NCI-H1105 (cell line): ENCODE measurements around the gene NTM.

Experiments
- DNase-seq: peaks from one replicate; lab custom pipeline; 2025; lab: John Stamatoyannopoulos, UW

The NTM gene

GRCh38 chr11:131549770-131550169 lies 179.4 kb downstream of the NTM start:
- DNase-seq, result no peak

- DNase-seq, result no peak
Observed at GRCh38 chr11:131560287-131560686, 189.9 kb downstream of the NTM start.

DNA sequence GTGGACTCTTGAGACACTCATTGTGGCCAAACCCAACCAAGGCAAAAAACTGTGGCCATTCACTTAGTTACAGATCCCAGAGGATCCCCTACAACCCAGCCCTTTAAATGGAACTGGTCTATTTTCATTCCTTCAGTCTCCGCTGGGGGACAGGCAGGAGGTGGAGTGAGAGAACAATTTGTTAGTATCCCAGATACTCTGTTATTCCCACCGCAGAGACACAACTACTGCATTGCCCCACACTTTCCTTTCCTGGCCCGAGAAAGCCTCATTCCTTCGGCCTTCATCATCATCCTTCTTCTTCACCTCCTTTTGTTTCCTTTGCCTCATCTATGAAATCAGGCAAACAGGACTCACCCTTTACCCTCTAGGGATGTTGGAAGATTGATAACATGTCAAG lies 191.1 kb downstream of the NTM start:
- DNase-seq, result no peak

- no peak for DNase-seq
Observed at GRCh38 chr11:131561972-131562371, 191.6 kb downstream of the NTM start.

- DNase-seq, result no peak
Observed at GRCh38 chr11:131568318-131568717, 197.9 kb downstream of the NTM start.

DNA sequence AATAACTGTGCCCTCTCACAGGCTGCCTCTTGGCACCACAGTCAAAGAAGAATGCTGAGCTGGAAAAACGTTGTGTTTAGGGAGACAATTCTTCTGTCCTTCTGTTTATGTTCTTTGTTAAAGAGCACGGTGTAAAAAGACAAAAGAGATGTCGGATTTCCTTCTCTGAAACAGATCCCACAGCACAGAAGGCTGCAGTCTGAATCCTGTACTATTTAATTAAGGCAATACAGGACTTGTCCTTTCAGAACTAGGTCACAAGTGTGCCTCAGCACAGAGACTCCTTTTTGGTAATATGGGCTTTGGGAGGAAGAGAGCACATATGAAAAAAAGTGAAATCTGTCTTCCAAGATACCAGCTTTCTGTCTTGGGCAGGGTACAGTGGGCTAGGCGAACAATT lies 201.2 kb downstream of the NTM start:
- no peak for DNase-seq

GRCh38 chr11:131572423-131572822 lies 202.0 kb downstream of the NTM start:
- DNase-seq, result no peak

GRCh38 chr11:131579932-131580387 lies 209.5 kb downstream of the NTM start:
- DNase-seq, result peak; percentile 33

DNA sequence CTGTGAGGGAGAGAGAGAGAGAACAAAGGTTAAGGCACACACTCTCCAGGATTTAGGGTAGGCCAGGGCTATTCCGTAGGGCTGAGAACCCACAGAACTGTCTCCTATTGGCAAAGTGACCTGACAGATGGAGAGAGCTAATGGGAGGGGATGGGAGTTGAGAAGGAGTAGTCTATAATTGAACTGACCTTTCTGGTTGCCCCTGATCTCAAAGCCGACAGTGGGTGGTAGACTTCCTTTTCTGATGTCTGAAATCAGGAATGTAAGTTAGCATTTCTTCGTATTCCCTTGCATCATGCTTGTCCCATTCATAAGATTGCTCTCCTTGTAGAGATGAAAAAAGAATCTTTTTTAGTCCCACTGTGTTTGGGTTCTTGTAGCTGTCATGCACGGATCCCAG lies 210.1 kb downstream of the NTM start:
- no peak for DNase-seq

DNA sequence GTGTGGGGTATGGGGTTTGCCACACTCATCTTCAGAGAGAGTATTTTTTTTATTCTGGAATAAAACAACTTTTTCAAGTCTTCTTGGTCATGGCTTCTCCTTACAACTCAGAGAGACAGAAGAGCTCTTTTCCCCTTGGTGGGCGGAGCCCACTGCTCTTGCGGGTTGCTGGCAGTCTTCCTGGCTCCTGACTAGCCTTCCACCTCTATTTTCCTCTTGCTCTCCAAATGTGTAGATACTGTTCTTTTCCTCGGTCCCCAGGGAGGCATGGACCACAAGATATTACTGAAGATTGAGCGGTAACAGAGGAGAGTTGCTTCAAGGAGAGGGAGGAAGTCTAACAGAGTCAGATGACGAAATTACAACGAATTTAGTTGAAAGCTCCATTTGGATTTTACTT lies 210.6 kb downstream of the NTM start:
- no peak for DNase-seq

GRCh38 chr11:131582021-131582525 lies 211.7 kb downstream of the NTM start:
- DNase-seq, result no peak

DNA sequence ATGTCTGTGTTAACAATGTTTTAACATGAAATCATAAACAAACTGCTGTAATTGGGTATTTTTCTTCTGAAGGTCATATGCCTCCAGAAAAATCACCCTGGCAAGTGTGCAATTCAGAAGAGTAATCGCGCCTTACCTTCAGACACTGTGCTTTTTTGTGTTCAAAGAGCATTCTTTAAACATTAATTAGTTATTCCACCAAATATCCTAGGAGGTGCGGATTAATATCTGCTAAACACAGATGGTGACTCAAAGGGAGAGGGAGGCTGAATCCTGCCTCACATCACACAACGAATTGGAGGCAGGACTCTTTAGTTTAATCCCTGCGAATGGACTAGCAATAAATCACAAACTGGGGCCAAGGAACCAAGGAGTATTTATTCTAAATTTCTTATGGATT lies 213.0 kb downstream of the NTM start:
- no peak for DNase-seq

GRCh38 chr11:131583938-131584337 lies 213.5 kb downstream of the NTM start:
- DNase-seq, result no peak

- no peak for DNase-seq
Observed at GRCh38 chr11:131584785-131585592, 214.6 kb downstream of the NTM start.

- DNase-seq, result no peak
Observed at GRCh38 chr11:131588057-131588456, 217.6 kb downstream of the NTM start.

- no peak for DNase-seq
Observed at GRCh38 chr11:131591051-131591461, 220.6 kb downstream of the NTM start.

GRCh38 chr11:131592152-131592551 lies 221.7 kb downstream of the NTM start:
- no peak for DNase-seq

GRCh38 chr11:131592734-131593133 lies 222.3 kb downstream of the NTM start:
- DNase-seq, result peak; percentile 48

GRCh38 chr11:131593301-131593700 lies 222.9 kb downstream of the NTM start:
- DNase-seq, result no peak

DNA sequence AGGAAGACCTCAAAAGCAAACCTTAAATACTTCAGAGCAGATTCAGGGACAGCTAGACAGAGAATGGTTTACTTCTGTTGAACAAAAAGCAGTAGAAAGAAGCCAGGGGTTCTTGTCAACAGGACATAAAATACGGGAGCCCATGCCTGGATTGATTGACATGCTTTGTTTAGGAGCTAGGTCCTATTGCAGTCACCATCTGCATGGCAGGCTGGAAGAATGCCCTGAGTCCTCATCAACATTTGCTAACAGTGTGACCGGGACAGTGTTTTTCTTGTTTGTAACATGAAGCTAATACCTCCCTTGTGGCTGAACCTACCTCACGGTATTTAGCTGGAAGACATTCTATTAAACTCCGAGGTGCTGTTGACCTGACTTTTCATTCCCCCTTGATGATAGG lies 225.4 kb downstream of the NTM start:
- no peak for DNase-seq

GRCh38 chr11:131597890-131598289 lies 227.5 kb downstream of the NTM start:
- DNase-seq, result no peak

GRCh38 chr11:131598305-131598704 lies 227.9 kb downstream of the NTM start:
- DNase-seq, result no peak

DNA sequence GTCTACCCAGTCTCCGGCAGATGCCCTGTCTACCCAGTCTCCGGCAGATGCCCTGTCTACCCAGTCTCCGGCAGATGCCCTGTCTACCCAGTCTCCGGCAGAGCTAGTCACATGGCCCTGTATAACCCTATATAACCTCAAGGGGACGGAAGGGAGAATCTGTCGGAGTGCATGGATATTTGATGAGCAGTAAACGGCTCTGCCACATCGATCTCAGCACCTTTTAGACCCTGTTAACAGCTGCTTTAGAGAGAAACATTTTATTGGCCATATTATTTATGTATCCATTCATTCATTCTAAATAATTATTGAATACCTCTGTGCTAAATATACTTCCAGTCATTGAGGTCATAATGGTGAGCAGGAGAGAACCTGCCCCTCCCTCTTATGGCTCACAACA lies 228.9 kb downstream of the NTM start:
- DNase-seq, result no peak

GRCh38 chr11:131600628-131601027 lies 230.2 kb downstream of the NTM start:
- peak; percentile 64 for DNase-seq
